ENCODE measurements around the gene MYO18A.
"Not testable (repeated sequence)": the region's sequence is repeated elsewhere in the genome, so short reads cannot be mapped to it uniquely, and the experiment has no call there.

DNA sequence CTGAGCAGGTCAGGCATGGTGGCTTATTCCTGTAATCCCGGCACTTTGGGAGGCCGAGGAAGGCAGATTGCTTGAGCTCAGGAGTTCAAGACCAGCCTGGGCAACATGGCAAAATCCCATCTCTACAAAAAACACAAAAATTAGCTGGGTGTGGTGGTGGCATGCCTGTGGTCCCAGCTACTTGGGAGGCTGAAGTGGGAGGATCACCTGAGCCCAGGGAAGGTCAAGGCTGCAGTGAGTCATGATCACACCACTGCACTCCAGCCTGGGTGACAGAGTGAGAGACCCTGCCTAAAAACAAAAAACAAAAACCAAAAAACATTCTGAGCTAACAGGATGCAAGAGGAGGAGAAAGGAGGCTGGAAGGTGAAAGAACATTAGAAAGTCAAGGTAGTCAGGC is 33.0 kb downstream of the MYO18A start:
- TF ChIP-seq POLR2A, CTCF, POLR2AphosphoS5 (IDR thresholded peaks at IDR 0.05): not testable (repeated sequence)
